SH-SY5Y (cell line): ENCODE data around the gene OTOA.

Source experiments
- GATA2 ChIP-seq: IDR thresholded peaks from 2 replicates; pipeline ENCODE4 v1.6.1; 2011; ENCODE audit warnings: mild to moderate bottlenecking, low read depth, low read length
- GATA3 ChIP-seq: IDR thresholded peaks from 2 replicates; pipeline ENCODE4 v1.6.1; 2011; ENCODE audit warnings: low read depth, mild to moderate bottlenecking, low read length, moderate library complexity

GRCh38 chr16:21701271-21701670, 37.5 kb downstream of the OTOA start:
- no peak for TF ChIP-seq GATA3
- no peak for TF ChIP-seq GATA2
